GM18867 (cell line): Measurements from ENCODE around the gene FSD1.
"Not testable (repeated sequence)": the region's sequence is repeated elsewhere in the genome, so short reads cannot be mapped to it uniquely, and the experiment has no call there.

Source experiments
- ATAC-seq: cut with Tn5 transposase; IDR thresholded peaks from one replicate; pipeline ENCODE4 v1.9.1; 2021; ENCODE audit warnings: mild to moderate bottlenecking, moderate library complexity; ENCODE audit not compliant: unreplicated experiment

FSD1 gene

GRCh38 chr19:4342314-4342614, 37.9 kb downstream of the FSD1 start:
- ATAC-seq, result no peak

DNA sequence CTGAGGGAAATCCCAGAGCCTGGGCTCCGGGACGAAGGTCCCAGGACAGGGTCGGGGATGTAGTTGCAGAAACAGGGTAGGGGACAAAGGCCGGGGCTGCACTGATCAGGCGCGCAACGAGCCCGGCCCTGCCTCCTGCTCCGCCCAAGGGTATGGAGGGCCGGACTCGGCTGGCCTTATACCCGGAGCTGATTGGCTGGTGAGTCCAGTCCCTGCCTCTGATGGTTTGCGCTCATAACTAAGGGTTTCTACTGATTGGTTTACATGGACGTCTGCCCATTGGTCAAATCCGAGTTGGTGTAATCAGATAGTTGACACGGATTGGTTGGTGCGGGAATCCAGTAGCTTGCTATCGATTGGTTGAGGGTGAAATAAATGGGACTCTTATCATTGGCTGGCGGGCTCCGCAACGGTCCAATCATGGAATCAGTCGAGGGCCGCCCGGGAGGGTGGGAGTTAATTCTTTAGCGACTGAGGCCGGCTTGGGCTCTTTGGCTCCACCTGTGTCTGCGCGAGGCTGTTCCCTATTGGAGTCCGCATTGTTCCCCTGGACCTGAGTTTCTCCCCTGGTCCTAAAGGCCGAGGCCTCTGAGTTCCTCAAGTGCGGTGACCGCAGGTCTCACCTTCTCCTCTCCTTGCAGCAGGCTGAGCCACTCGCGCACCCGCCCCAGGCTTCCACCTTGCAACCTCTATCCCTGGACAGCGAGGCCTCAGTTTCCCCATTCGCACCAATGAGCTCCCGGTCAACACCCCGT, 38.4 kb downstream of the FSD1 start:
- ATAC-seq, result peak; percentile 85

DNA sequence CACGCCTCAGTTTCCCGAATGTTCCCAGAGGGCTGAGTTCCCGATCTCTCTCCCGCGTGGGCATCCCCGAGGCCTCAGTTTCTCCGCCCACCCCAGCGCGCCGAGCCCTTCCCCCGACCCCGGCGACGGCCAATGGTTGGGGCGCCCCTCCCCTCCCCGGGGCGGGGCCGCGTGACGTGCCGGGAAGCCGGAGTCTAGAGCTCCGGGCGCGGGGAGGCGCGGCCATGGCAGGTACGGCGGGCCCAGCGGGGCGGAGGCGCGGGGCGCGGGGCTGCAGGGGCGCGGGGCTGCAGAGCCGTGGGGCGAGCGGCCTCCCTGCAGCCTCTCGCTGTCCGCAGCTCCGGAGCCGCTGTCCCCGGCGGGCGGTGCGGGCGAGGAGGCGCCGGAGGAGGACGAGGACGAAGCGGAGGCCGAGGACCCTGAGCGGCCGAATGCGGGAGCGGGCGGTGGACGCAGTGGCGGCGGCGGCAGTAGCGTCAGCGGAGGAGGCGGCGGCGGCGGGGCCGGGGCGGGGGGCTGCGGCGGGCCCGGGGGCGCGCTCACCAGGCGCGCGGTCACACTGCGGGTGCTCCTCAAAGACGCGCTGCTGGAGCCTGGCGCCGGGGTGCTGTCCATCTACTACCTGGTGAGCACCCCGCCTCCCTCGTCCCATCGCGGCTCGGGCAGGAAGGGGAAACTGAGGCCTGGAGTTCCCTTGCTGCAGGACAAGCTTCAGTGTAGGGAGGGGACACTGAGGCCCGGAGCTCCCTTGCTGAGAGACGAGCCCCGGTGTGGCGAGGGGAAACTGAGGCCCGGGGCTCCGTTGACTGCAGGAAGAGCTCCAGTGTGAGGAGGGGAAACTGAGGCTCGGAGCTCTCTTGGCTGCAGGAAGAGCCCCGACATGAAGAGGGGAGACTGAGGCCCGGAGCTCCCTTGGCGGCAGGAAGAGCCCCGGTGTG, 39.2 kb downstream of the FSD1 start, which contains the start of gene MPND:
MPND (plus strand) TSS at position 193 of the 938 bp plus-strand sequence; CDS start at position 225, 32 bp downstream.
- peak; percentile 58 for ATAC-seq

GRCh38 chr19:4345342-4346019, 41.1 kb downstream of the FSD1 start:
- no peak for ATAC-seq

DNA sequence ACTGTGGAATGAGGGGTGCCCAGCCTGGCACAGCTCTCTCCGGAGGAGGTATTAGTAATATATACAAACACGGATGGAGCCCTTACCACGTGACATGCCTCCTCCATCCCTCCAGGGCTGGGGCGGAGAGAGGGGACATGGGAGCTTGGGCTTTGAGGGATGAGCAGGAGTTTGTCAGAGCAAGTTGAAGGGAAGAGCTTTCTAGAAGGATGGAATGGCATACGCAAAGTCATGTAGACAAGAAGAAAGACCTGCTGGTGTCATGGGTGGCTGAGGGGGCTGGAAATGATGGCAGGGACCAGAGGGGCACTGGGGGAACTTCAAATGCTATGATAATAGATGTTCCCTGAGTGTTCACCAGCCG, 41.6 kb downstream of the FSD1 start:
- no peak for ATAC-seq

GRCh38 chr19:4347521-4347920, 43.1 kb downstream of the FSD1 start:
- ATAC-seq, result no peak

DNA sequence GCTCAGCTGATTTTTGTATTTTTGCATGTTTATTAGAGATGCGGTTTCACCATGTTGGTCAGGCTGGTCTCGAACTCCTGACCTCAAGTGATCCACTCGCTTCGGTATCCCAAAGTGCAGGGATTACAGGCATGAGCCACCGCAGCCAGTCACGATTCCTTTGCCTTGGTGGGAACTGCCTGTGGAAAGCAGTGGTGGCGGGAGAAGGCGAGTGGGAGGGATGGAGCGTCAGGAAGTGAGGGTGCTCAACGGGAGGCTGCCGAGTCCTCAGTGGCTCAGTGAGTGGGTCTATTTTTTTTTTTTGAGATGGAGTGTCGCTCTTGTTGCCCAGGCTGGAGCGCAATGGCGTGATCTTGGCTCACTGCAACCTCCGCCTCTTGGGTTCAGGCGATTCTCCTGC, 44.8 kb downstream of the FSD1 start:
- not testable (repeated sequence) for ATAC-seq

GRCh38 chr19:4350111-4350510, 45.7 kb downstream of the FSD1 start:
- no peak for ATAC-seq

- ATAC-seq, result no peak
Measured at GRCh38 chr19:4350726-4351125, 46.3 kb downstream of the FSD1 start.

GRCh38 chr19:4352701-4353121, 48.3 kb downstream of the FSD1 start:
- no peak for ATAC-seq

- ATAC-seq, result no peak
Measured at GRCh38 chr19:4354282-4354681, 49.9 kb downstream of the FSD1 start.

DNA sequence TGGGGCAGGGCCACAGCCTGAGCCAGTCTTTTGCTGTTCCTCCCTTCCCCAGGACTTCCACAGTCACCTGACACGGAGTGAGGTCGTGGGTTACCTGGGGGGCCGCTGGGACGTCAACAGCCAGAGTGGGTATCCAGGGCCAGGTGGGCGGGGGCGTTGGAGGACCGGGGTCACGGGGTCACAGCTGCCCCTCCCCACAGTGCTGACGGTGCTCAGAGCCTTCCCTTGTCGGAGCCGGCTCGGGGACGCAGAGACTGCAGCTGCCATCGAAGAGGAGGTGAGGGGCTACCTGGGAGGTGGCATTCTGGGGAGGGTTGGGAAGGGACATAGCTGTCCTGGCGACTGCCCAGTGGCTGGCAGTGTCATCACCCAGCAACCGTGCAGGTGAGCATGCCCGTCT, 50.5 kb downstream of the FSD1 start:
- no peak for ATAC-seq

DNA sequence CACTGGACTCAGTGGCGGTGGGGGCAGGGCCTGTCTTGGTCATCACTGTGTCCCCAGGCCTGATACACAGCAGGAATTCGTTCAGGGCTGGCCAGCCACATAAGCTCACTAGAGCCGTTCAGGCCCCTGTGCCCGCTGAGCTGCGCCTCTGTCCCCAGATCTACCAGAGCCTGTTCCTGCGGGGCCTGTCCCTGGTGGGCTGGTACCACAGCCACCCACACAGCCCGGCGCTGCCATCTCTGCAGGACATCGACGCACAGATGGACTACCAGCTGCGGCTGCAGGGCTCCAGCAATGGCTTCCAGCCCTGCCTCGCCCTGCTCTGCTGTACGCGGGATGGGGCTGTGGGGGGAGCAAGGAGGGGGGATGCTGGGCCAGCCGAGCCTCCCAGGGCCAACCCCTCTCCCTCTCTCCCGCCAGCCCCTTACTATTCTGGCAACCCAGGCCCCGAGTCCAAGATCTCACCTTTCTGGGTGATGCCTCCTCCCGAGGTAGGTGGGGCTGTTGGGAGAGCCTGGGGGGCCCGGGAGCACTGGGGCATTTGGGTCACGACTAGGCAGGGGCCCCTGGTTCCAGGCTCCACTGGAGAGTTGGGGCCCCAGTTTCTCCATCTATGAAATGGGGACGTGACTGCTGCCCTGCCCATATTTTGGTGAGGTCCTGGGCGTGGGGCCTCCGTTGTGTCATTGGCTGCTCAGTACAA, 52.8 kb downstream of the FSD1 start:
- no peak for ATAC-seq

GRCh38 chr19:4357921-4358326, 53.5 kb downstream of the FSD1 start:
- ATAC-seq, result no peak

DNA sequence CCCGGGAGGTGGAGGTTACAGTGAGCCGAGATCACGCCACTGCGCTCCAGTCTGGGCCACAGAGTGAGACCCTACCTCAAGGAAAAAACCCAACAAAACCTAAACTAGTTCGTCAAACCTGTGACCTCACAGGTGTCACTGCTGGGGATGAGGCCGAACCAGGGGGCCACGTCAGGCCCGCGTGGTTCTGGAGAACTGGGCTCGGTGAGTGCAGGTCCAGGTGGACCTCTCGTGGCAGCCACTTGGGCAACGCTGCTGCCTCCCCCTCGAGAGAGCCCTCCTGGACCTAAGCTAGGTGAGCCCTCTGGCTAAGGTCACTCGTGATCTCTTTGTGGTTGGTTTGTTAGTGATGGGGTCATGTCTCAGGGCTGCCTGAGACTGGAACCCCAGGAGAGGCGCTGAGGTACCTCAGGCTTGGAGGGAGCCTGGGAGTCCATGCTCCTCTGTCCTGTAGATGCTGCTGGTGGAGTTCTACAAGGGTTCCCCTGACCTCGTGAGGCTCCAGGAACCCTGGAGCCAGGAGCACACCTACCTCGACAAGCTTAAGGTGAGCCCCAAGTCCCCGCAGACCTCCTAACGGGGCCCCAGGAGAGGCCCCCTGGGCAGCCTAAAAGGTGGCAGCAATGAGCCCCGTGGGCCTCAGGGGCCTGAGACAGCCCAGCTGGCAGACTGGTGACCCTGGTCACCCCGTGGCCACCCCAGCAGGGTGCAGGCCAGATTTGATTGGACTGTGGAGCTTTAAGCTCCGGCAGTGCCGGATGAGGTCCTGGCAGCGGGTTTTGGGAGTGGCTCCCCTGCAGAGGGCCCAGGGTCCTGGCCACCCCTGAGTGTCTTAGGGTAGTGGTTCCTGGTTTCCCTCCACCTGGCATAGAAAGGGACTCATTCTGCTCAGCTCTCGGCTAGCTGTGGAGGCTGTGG, 54.6 kb downstream of the FSD1 start:
- no peak for ATAC-seq

DNA sequence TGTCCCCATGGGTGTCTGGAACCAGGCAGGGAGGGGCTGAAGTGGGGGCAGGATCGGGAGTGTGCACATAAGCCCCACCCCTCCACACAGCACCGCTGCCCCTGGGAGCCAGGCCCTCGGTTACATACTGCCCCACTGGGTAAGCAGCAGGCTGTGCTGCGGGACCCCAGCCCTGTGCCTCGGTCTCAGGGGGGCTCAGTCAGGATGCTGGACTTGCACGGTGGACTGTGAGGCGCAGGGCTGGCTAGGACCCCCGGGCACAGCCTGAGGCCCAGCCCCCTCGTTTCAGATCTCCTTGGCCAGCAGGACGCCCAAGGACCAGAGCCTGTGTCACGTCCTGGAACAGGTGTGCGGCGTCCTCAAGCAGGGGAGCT, 55.2 kb downstream of the FSD1 start:
- ATAC-seq, result no peak

GRCh38 chr19:4360081-4360569, 55.7 kb downstream of the FSD1 start:
- no peak for ATAC-seq

DNA sequence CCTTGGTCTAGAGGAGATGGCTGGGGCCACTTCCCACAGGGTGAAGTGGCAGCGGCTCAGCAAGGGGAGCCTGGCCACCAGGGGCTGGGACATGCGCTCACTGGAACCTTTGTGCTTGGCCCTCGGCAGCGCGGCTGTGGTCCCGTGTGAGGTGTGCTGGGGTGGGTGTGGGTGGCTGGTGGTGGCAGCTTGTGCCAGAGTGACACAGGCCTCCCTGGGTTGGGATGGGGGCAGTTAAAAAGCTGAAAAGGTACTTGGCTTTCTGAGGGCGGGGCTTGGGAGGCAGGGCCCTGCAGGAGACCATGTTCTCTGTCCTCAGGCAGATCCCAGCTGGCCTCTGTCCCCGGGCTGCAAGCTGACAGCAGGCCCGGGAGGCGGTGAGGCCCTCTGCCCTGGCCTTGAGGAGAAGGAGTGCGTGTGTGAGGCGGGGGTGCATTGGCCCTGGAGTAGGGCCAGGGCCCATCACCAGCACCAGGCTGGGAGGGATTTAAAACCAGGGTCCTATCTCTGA, 56.3 kb downstream of the FSD1 start:
- ATAC-seq, result no peak
